H1 (cell line): ENCODE data around the gene LKAAEAR1. TPM values are rescaled to one million over a fixed set of nuclear protein-coding genes. Genes with fewer than 3 reads are reported as not detected.
"Not testable (repeated sequence)": the region's sequence is repeated elsewhere in the genome, so short reads cannot be mapped to it uniquely, and the experiment has no call there.

Experiments
- CTCF ChIA-PET: fragments of 300-600 bp; sonication (Branson Sonifier 250); formaldehyde crosslinking; loops from one replicate; lab custom pipeline; 2021; ENCODE audit not compliant: partially characterized antibody; lab: Charles Lee
- POLR2A ChIA-PET: fragments of 300-600 bp; sonication (Branson Sonifier 250); formaldehyde crosslinking; loops from one replicate; lab custom pipeline; 2021; ENCODE audit warnings: inconsistent platforms; ENCODE audit not compliant: partially characterized antibody; lab: Charles Lee
- DNase-seq, 2 experiments: peaks; one replicate each; pipeline versions ENCODE4 v3.0.0 to v3.0.0-alpha.2; 2010 to 2022; ENCODE audit warnings: low spot score in 2 of 2, low read depth in 1 of 2, mixed read lengths in 1 of 2
- FAIRE-seq: peaks from 2 replicates; lab custom pipeline; 2011; peaks lifted over from hg19 to GRCh38; lab: Jason Lieb, UNC
- H2AFZ ChIP-seq: 2 replicates; pipeline ENCODE4 v1.8.1; 2012; ENCODE audit warnings: low read length, inconsistent platforms
- H2AK5ac ChIP-seq: 2 replicates; pipeline ENCODE4 v1.6.1; 2013; ENCODE audit warnings: low read depth, low read length
- H2BK120ac ChIP-seq: replicated peaks from 2 replicates; pipeline ENCODE3; 2013; ENCODE audit warnings: low read depth, low read length, inconsistent platforms
- H2BK12ac ChIP-seq: 2 replicates; pipeline ENCODE4 v1.6.1; 2013; ENCODE audit warnings: low read depth, low read length
- H2BK15ac ChIP-seq: 2 replicates; pipeline ENCODE4 v1.6.1; 2013; ENCODE audit warnings: low read length
- H2BK20ac ChIP-seq: 2 replicates; pipeline ENCODE4 v1.6.1; 2013; ENCODE audit warnings: low read length
- H2BK5ac ChIP-seq: 2 replicates; pipeline ENCODE4 v1.6.1; 2013; ENCODE audit warnings: low read depth, low read length
- H3K14ac ChIP-seq: 2 replicates; pipeline ENCODE4 v1.6.1; 2013; ENCODE audit warnings: inconsistent platforms; ENCODE audit not compliant: insufficient read length
- H3K18ac ChIP-seq: 2 replicates; pipeline ENCODE4 v1.6.1; 2013; ENCODE audit warnings: low read length; ENCODE audit errors: extremely low read depth
- H3K23ac ChIP-seq: 2 replicates; pipeline ENCODE4 v1.6.1; 2013; ENCODE audit warnings: inconsistent platforms; ENCODE audit not compliant: insufficient read length
- H3K23me2 ChIP-seq: 2 replicates; pipeline ENCODE4 v1.6.1; 2013; ENCODE audit warnings: low read depth, low read length
- H3K27ac ChIP-seq: 2 replicates; pipeline ENCODE4 v1.6.1; 2011; ENCODE audit warnings: low read depth, low read length, inconsistent platforms
- H3K27me3 ChIP-seq, 4 experiments: replicated peaks in 1 of 4; 1 replicate in 1 of 4; 2 replicates in 3 of 4; pipeline versions ENCODE4 v1.6.1 to v1.8.1; 2011 to 2013; ENCODE audit warnings: low read length in 3 of 4, mild to moderate bottlenecking in 3 of 4, inconsistent platforms in 2 of 4, mixed read lengths in 2 of 4, moderate library complexity in 1 of 4; ENCODE audit not compliant: control insufficient read depth in 3 of 4, insufficient read depth in 3 of 4; ENCODE audit errors: extremely low read depth in 1 of 4
- H3K36me3 ChIP-seq, 4 experiments: 2 replicates each; pipeline versions ENCODE4 v1.6.1 to v1.8.1; 2011 to 2013; ENCODE audit warnings: mild to moderate bottlenecking in 4 of 4, low read length in 3 of 4, moderate library complexity in 2 of 4, control low read depth in 1 of 4, inconsistent platforms in 1 of 4; ENCODE audit not compliant: insufficient read depth in 4 of 4, control insufficient read depth in 2 of 4
- H3K4ac ChIP-seq: replicated peaks from 2 replicates; pipeline ENCODE3; 2013; ENCODE audit warnings: low read length, low read depth, mixed read lengths, inconsistent platforms; ENCODE audit not compliant: insufficient read length
- H3K4me1 ChIP-seq, 4 experiments: replicated peaks in 1 of 4; 1 replicate in 1 of 4; 2 replicates in 3 of 4; pipeline versions ENCODE4 v1.6.1 to v1.8.1; 2011 to 2013; ENCODE audit warnings: low read length in 3 of 4, inconsistent platforms in 2 of 4, mixed read lengths in 1 of 4; ENCODE audit not compliant: insufficient read depth in 4 of 4, control insufficient read depth in 3 of 4
- H3K4me2 ChIP-seq, 2 experiments: 2 replicates each; pipeline versions ENCODE4 v1.6.1 to v1.8.1; 2011 to 2013; ENCODE audit warnings: low read depth in 2 of 2, low read length in 2 of 2, control low read depth in 1 of 2, inconsistent platforms in 1 of 2, mild to moderate bottlenecking in 1 of 2; ENCODE audit not compliant: insufficient read depth in 1 of 2
- H3K4me3 ChIP-seq, 4 experiments: fragments of 200-600, 300-600 bp in 1 of 4; sonication (generic), shearing (Covaris generic), sonication (Bioruptor Twin) in 1 of 4; 2 replicates each; pipeline versions ENCODE4 v1.5.1 to v1.8.1; 2011 to 2016; ENCODE audit warnings: low read length in 4 of 4, low read depth in 3 of 4, control low read depth in 2 of 4, inconsistent platforms in 2 of 4, mild to moderate bottlenecking in 2 of 4, mixed read lengths in 1 of 4, moderate library complexity in 1 of 4; ENCODE audit not compliant: insufficient read depth in 2 of 4; ENCODE audit errors: extremely low read depth in 1 of 4
- H3K56ac ChIP-seq: replicated peaks from 2 replicates; pipeline ENCODE3; 2013; ENCODE audit warnings: low read depth, mild to moderate bottlenecking, mixed read lengths, low read length, inconsistent platforms; ENCODE audit not compliant: insufficient read length
- H3K79me1 ChIP-seq: 2 replicates; pipeline ENCODE4 v1.6.1; 2013; ENCODE audit warnings: low read depth, low read length, control low read depth
- H3K79me2 ChIP-seq, 2 experiments: 2 replicates each; pipeline versions ENCODE4 v1.6.1 to v1.8.1; 2012 to 2013; ENCODE audit warnings: low read length in 2 of 2, mild to moderate bottlenecking in 2 of 2, inconsistent platforms in 1 of 2; ENCODE audit not compliant: insufficient read depth in 2 of 2, control insufficient read depth in 1 of 2
- H3K9ac ChIP-seq, 4 experiments: replicated peaks in 1 of 4; 1 replicate in 1 of 4; 2 replicates in 3 of 4; pipeline versions ENCODE4 v1.6.1 to v1.8.1; 2011 to 2013; ENCODE audit warnings: low read depth in 3 of 4, low read length in 3 of 4, control low read depth in 2 of 4, mild to moderate bottlenecking in 2 of 4, moderate library complexity in 2 of 4, inconsistent platforms in 1 of 4; ENCODE audit errors: extremely low read depth in 1 of 4
- H3K9me3 ChIP-seq, 2 experiments: 2 replicates each; pipeline versions ENCODE4 v1.6.1 to v1.8.1; 2012 to 2013; ENCODE audit warnings: mild to moderate bottlenecking in 2 of 2, moderate library complexity in 2 of 2, control low read depth in 1 of 2, inconsistent platforms in 1 of 2, low read depth in 1 of 2, low read length in 1 of 2, mixed read lengths in 1 of 2; ENCODE audit not compliant: insufficient read depth in 2 of 2
- H4K20me1 ChIP-seq, 2 experiments: replicated peaks in 1 of 2; 2 replicates each; pipeline versions ENCODE3 to v1.8.1; 2011 to 2013; ENCODE audit warnings: inconsistent platforms in 2 of 2, low read length in 2 of 2, mild to moderate bottlenecking in 1 of 2; ENCODE audit not compliant: insufficient read depth in 2 of 2, control insufficient read depth in 1 of 2
- H4K5ac ChIP-seq: 2 replicates; pipeline ENCODE4 v1.6.1; 2013; ENCODE audit warnings: low read length, low read depth, mixed read lengths, inconsistent platforms; ENCODE audit not compliant: insufficient read length
- H4K8ac ChIP-seq: 2 replicates; pipeline ENCODE4 v1.8.0; 2013; ENCODE audit warnings: mild to moderate bottlenecking, moderate library complexity, low read length, inconsistent platforms; ENCODE audit not compliant: insufficient read depth; ENCODE audit errors: extremely low read depth
- H4K91ac ChIP-seq: replicated peaks from 2 replicates; pipeline ENCODE3; 2013; ENCODE audit warnings: low read length, mixed read lengths, inconsistent platforms; ENCODE audit not compliant: insufficient read length
- CREB1 ChIP-seq: IDR thresholded peaks from 2 replicates; pipeline ENCODE4 v1.6.1; 2012; ENCODE audit warnings: inconsistent platforms
- TBP ChIP-seq: IDR thresholded peaks from 2 replicates; pipeline ENCODE4 v1.6.1; 2011; ENCODE audit warnings: low read depth, low read length, improper control_type of control experiment
- WGBS, 2 experiments: shearing (Covaris generic) in 1 of 2; methylation state at CpG; one replicate each; pipeline versions ENCODE4 v1.1.6 to v1.1.7; 2013 to 2015; ENCODE audit warnings: low lambda C conversion rate in 2 of 2, mixed read lengths in 2 of 2, inconsistent platforms in 1 of 2, low coverage in 1 of 2, missing lambda C conversion rate in 1 of 2; ENCODE audit not compliant: insufficient replicate concordance in 2 of 2, insufficient coverage in 1 of 2, insufficient read length in 1 of 2; ENCODE audit errors: extremely low coverage in 1 of 2, missing lambda C conversion rate in 1 of 2; 5-methylcytosine and 5-hydroxymethylcytosine counted together
- polyA plus RNA-seq, 7 experiments: library from polyadenylated mRNA; depleted of rRNA in 3 of 7; stranded (reverse) in 5 of 7; unstranded in 2 of 7; fragments of >200 nt in 5 of 7; fragments of 200-250 nt in 2 of 7; gene quantifications; 1 replicate in 5 of 7; 2 replicates in 1 of 7; 4 replicates in 1 of 7; pipeline versions ENCODE4 v1.2.1 to v1.2.3, GENCODE V29; 2011 to 2013; ENCODE audit warnings: missing spikeins in 2 of 7, mixed read lengths in 2 of 7
- total RNA-seq: library from RNA; stranded (reverse); fragmentation: NEBNext Ultra II Directional; extraction: Animal tissue kit (Norgen Biotek cat#: 25700); gene quantifications from 2 replicates; pipeline ENCODE4 v1.2.1, GENCODE V29; 2021

LKAAEAR1 gene
- total and polyA plus RNA-seq, 2 of the 8 experiments (the other 6 are each of a cell fraction or from before 2014, with no cell fraction given), result 0.41 to 0.53 TPM

- CTCF ChIA-PET, result interaction anchor here (1.0 to 4.5 kb wide), 5 partner anchors 12 to 52 kb away, joined by 3 to 28 read pairs (median 5); no protein-coding TSS in a partner anchor
- H4K91ac ChIP-seq, result no peak overlapping the region
- no peak for TF ChIP-seq TBP
- TF ChIP-seq CREB1, result no peak
- TF ChIP-seq, all 59 proteins: peak for 0
- Histone ChIP-seq H4K8ac (peak overlapping the region; percentile 35; the same call in 1 of the 2 replicates), H3K4ac (no peak overlapping the region), H4K5ac (no peak overlapping the region), H3K4me3 (no peak overlapping the region), H3K36me3 (no peaks in the 10 kb centered on the region), H3K23me2 (no peaks in the 10 kb centered on the region), H3K56ac (no peak overlapping the region), H3K79me1 (no peaks in the 10 kb centered on the region), H3K9ac (no peak overlapping the region), H3K23ac (no peak overlapping the region), H2AK5ac (no peak overlapping the region; the same call in 1 of the 2 replicates), H3K79me2 (no peaks in the 10 kb centered on the region), H3K27me3 (peaks cover under 1 to 14% (median 6%) of the 10 kb centered on the region in 4 experiments; a peak in 6 of 7 replicates), H2BK15ac (no peak overlapping the region), H2BK120ac (no peak overlapping the region), H2BK5ac (no peak overlapping the region), H3K14ac (no peak overlapping the region), H2BK12ac (no peak overlapping the region), H3K4me2 (no peak overlapping the region), H3K4me1 (peaks cover 0 to 7% (median 2%) of the 10 kb centered on the region in 4 experiments; a peak in 4 of 7 replicates), H3K18ac (no peak overlapping the region), H2BK20ac (no peak overlapping the region), H3K9me3 (no peaks in the 10 kb centered on the region), H2AFZ (no peak overlapping the region), H3K27ac (no peak overlapping the region), H4K20me1 (peaks cover 1 to 2% of the 10 kb centered on the region in 2 experiments)
- no peak for FAIRE-seq
- no peak for DNase-seq
- POLR2A ChIA-PET, result no interaction called here
- WGBS, 2 experiments, result 88% methylated on average over 10 of the region's 10 CpGs; no CpG with 5 or more reads in 1 of the 2 experiments
Measured at GRCh38 chr20:64090165-64090564, 6.0 kb upstream of the LKAAEAR1 start.

GRCh38 chr20:64088586-64088985 lies 4.4 kb upstream of the LKAAEAR1 start:
- H3K9me3 ChIP-seq, H3K4me3 ChIP-seq, H2BK15ac ChIP-seq, H4K20me1 ChIP-seq, H3K36me3 ChIP-seq, H2AFZ ChIP-seq, POLR2A ChIA-PET, H3K79me2 ChIP-seq, H3K4ac ChIP-seq, H2BK12ac ChIP-seq, H3K23ac ChIP-seq, FAIRE-seq, H2BK5ac ChIP-seq, H4K5ac ChIP-seq, H3K9ac ChIP-seq, H3K79me1 ChIP-seq, H4K91ac ChIP-seq, H4K8ac ChIP-seq, H3K14ac ChIP-seq, H3K18ac ChIP-seq, H3K4me2 ChIP-seq, H2BK20ac ChIP-seq, H3K56ac ChIP-seq, H2BK120ac ChIP-seq, H3K23me2 ChIP-seq, H3K27ac ChIP-seq, DNase-seq, H2AK5ac ChIP-seq: not testable (repeated sequence)
- Histone ChIP-seq H3K4me1 (peaks cover 4 to 12% (median 8%) of the 10 kb centered on the region in 4 experiments), H3K27me3 (peaks cover 5 to 29% (median 21%) of the 10 kb centered on the region in 4 experiments)
- CTCF ChIA-PET, result interaction anchor here (1.4 to 13.0 kb wide), 3 partner anchors 10 to 29 kb away, joined by 3 to 144 read pairs (median 5); no protein-coding TSS in a partner anchor
